ENCODE data around the gene ALDH7A1. TPM values are rescaled to one million over a fixed set of nuclear protein-coding genes. Genes with fewer than 3 reads are reported as not detected.
"Not testable (repeated sequence)": the region's sequence is repeated elsewhere in the genome, so short reads cannot be mapped to it uniquely, and the experiment has no call there.

ALDH7A1 gene
- total RNA-seq (2014; rRNA removed; shearing (Covaris generic); ENCODE audit: low replicate concordance), result 30.1 and 40.1 TPM in 2 replicates

GRCh38 chr5:126594748-126595485, at the start of gene ALDH7A1:
Gene ALDH7A1, minus strand, starts transcription at chr5:126595219. Its CDS starts 21 bp downstream, at chr5:126595198.
- peak; percentile 90 for DNase-seq (ENCODE audit: low read depth)
- in situ Hi-C loops (cut with HindIII; ENCODE audit: low pct_unique_long_range_greater_than_20kb, low sequenced_read_pairs), result loop anchor here (10.0 kb wide), 1 partner anchor 240 kb away; no protein-coding TSS in a partner anchor

GRCh38 chr5:126641387-126641786, 46.4 kb upstream of the ALDH7A1 start:
- in situ Hi-C loops (cut with HindIII; ENCODE audit: low pct_unique_long_range_greater_than_20kb, low sequenced_read_pairs), result no loop called here
- DNase-seq (ENCODE audit: low read depth), result no peak

- in situ Hi-C loops (cut with HindIII; ENCODE audit: low pct_unique_long_range_greater_than_20kb, low sequenced_read_pairs), result no loop called here
- DNase-seq (ENCODE audit: low read depth), result no peak
These were observed 45.8 kb upstream of the ALDH7A1 start for GRCh38 chr5:126640866-126641265.

- in situ Hi-C loops (cut with HindIII; ENCODE audit: low pct_unique_long_range_greater_than_20kb, low sequenced_read_pairs), result no loop called here
- DNase-seq (ENCODE audit: low read depth), result no peak
These were observed 41.9 kb upstream of the ALDH7A1 start for GRCh38 chr5:126636956-126637355.

GRCh38 chr5:126635585-126635984, 40.6 kb upstream of the ALDH7A1 start:
- DNase-seq (ENCODE audit: low read depth), result no peak
- in situ Hi-C loops (cut with HindIII; ENCODE audit: low pct_unique_long_range_greater_than_20kb, low sequenced_read_pairs), result no loop called here

- no peak for DNase-seq (ENCODE audit: low read depth)
- in situ Hi-C loops (cut with HindIII; ENCODE audit: low pct_unique_long_range_greater_than_20kb, low sequenced_read_pairs), result no loop called here
These were observed 38.5 kb upstream of the ALDH7A1 start for GRCh38 chr5:126633552-126633951.

GRCh38 chr5:126631920-126632319, 36.9 kb upstream of the ALDH7A1 start:
- no peak for DNase-seq (ENCODE audit: low read depth)
- in situ Hi-C loops (cut with HindIII; ENCODE audit: low pct_unique_long_range_greater_than_20kb, low sequenced_read_pairs), result no loop called here

GRCh38 chr5:126628102-126628501, 33.1 kb upstream of the ALDH7A1 start:
- in situ Hi-C loops (cut with HindIII; ENCODE audit: low pct_unique_long_range_greater_than_20kb, low sequenced_read_pairs), result no loop called here
- DNase-seq (ENCODE audit: low read depth), result no peak

GRCh38 chr5:126624534-126624933, 29.5 kb upstream of the ALDH7A1 start:
- in situ Hi-C loops (cut with HindIII; ENCODE audit: low pct_unique_long_range_greater_than_20kb, low sequenced_read_pairs), result no loop called here
- peak; percentile 52 for DNase-seq (ENCODE audit: low read depth)

- in situ Hi-C loops (cut with HindIII; ENCODE audit: low pct_unique_long_range_greater_than_20kb, low sequenced_read_pairs), result no loop called here
These were observed 24.8 kb upstream of the ALDH7A1 start for GRCh38 chr5:126619781-126620180.

GRCh38 chr5:126617603-126618002, 22.6 kb upstream of the ALDH7A1 start:
- DNase-seq (ENCODE audit: low read depth); in situ Hi-C loops (cut with HindIII; ENCODE audit: low pct_unique_long_range_greater_than_20kb, low sequenced_read_pairs): not testable (repeated sequence)

More at GRCh38 chr5:126619781-126620180, 24.8 kb upstream of the ALDH7A1 start:
- no peak for DNase-seq (ENCODE audit: low read depth)

GRCh38 chr5:126615286-126615685, 20.3 kb upstream of the ALDH7A1 start:
- no peak for DNase-seq (ENCODE audit: low read depth)
- in situ Hi-C loops (cut with HindIII; ENCODE audit: low pct_unique_long_range_greater_than_20kb, low sequenced_read_pairs), result no loop called here

GRCh38 chr5:126613941-126614592, 19.0 kb upstream of the ALDH7A1 start:
- in situ Hi-C loops (cut with HindIII; ENCODE audit: low pct_unique_long_range_greater_than_20kb, low sequenced_read_pairs), result no loop called here
- no peak for DNase-seq (ENCODE audit: low read depth)

- in situ Hi-C loops (cut with HindIII; ENCODE audit: low pct_unique_long_range_greater_than_20kb, low sequenced_read_pairs), result no loop called here
- no peak for DNase-seq (ENCODE audit: low read depth)
These were observed 15.6 kb upstream of the ALDH7A1 start for GRCh38 chr5:126610616-126611015.

- no peak for DNase-seq (ENCODE audit: low read depth)
- in situ Hi-C loops (cut with HindIII; ENCODE audit: low pct_unique_long_range_greater_than_20kb, low sequenced_read_pairs), result no loop called here
These were observed 15.1 kb upstream of the ALDH7A1 start for GRCh38 chr5:126610160-126610559.

GRCh38 chr5:126605525-126605924, 10.5 kb upstream of the ALDH7A1 start:
- in situ Hi-C loops (cut with HindIII; ENCODE audit: low pct_unique_long_range_greater_than_20kb, low sequenced_read_pairs), result no loop called here
- DNase-seq (ENCODE audit: low read depth), result no peak

GRCh38 chr5:126603402-126603991, 8.5 kb upstream of the ALDH7A1 start:
- DNase-seq (ENCODE audit: low read depth), result no peak
- in situ Hi-C loops (cut with HindIII; ENCODE audit: low pct_unique_long_range_greater_than_20kb, low sequenced_read_pairs), result no loop called here

GRCh38 chr5:126600631-126601511, 5.9 kb upstream of the ALDH7A1 start, which contains the start of gene PHAX:
Gene PHAX, plus strand, starts transcription at chr5:126600947. Its CDS starts 16 bp downstream, at chr5:126600963.
- peak; percentile 80 for DNase-seq (ENCODE audit: low read depth)
- in situ Hi-C loops (cut with HindIII; ENCODE audit: low pct_unique_long_range_greater_than_20kb, low sequenced_read_pairs), result no loop called here

Measured in Caki2 (cell line).